BJ (cell line): ENCODE data around the gene CA10. TPM values are rescaled to one million over a fixed set of nuclear protein-coding genes. Genes with fewer than 3 reads are reported as not detected.

Experiments used
- CTCF ChIA-PET: fragments of 350-600 bp; formaldehyde crosslinking; extraction: SDS; loops from one replicate; lab custom pipeline; 2021; ENCODE audit warnings: antibody characterized with exemption, inconsistent platforms; lab: Yijun Ruan, JAX
- POLR2A ChIA-PET: fragments of 300-600 bp; sonication (Branson Sonifier 250); formaldehyde crosslinking; extraction: SDS; loops from one replicate; lab custom pipeline; 2021; ENCODE audit warnings: antibody characterized with exemption; lab: Charles Lee
- DNase-seq: peaks from one replicate; pipeline ENCODE4 v3.0.0-alpha.2; 2011; ENCODE audit warnings: low read depth
- H3K27me3 ChIP-seq: 2 replicates; pipeline ENCODE4 v1.6.0; 2011; ENCODE audit warnings: low read length; ENCODE audit not compliant: control insufficient read depth, insufficient read depth
- H3K36me3 ChIP-seq: 2 replicates; pipeline ENCODE4 v1.5.1; 2011; ENCODE audit warnings: low read length; ENCODE audit not compliant: control insufficient read depth, insufficient read depth
- H3K4me3 ChIP-seq: 2 replicates; pipeline ENCODE4 v1.5.1; 2011; ENCODE audit warnings: low read depth, mild to moderate bottlenecking, control low read depth, low read length
- polyA plus RNA-seq: library from polyadenylated mRNA; depleted of rRNA; stranded (reverse); fragments of >200 nt; gene quantifications from 2 replicates; pipeline ENCODE4 v1.2.3, GENCODE V29; 2011
- TF ChIP-seq, protein P1 (sequence below): IDR thresholded peaks from 2 replicates; pipeline ENCODE4 v1.5.1; 2011; ENCODE audit warnings: low read depth, mild to moderate bottlenecking, control low read depth, inconsistent platforms, low read length, moderate library complexity; ENCODE audit not compliant: insufficient read depth

Gene CA10
- polyA plus RNA-seq, 1 experiment = not detected

DNA sequence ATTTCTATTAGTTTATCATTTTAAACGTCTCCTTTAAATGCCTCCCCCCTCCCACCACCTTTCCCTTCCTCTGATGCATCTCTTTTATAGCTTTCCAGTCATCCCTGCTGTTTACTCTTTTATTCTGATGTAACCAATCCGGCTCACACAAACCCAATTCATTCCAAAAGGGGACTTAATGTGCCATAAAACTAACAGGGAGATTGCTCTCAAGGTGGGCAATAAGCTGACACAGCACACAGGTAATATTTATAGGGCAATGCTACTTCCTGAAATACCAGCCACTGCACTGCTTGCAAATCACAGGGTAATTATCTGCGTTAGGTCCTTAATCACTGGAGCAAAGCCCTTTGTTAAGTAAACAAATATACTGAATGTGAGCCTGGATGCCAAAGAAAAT, 23.3 kb upstream of the CA10 start:
- Histone ChIP-seq H3K36me3 (no peaks in the 10 kb centered on the region), H3K27me3 (no peaks in the 10 kb centered on the region), H3K4me3 (no peak overlapping the region)
- ChIA-PET CTCF (no interaction called here), POLR2A (no interaction called here)
- DNase-seq = no peak
- TF ChIP-seq, protein P1, sequence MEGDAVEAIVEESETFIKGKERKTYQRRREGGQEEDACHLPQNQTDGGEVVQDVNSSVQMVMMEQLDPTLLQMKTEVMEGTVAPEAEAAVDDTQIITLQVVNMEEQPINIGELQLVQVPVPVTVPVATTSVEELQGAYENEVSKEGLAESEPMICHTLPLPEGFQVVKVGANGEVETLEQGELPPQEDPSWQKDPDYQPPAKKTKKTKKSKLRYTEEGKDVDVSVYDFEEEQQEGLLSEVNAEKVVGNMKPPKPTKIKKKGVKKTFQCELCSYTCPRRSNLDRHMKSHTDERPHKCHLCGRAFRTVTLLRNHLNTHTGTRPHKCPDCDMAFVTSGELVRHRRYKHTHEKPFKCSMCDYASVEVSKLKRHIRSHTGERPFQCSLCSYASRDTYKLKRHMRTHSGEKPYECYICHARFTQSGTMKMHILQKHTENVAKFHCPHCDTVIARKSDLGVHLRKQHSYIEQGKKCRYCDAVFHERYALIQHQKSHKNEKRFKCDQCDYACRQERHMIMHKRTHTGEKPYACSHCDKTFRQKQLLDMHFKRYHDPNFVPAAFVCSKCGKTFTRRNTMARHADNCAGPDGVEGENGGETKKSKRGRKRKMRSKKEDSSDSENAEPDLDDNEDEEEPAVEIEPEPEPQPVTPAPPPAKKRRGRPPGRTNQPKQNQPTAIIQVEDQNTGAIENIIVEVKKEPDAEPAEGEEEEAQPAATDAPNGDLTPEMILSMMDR = no peak

DNA sequence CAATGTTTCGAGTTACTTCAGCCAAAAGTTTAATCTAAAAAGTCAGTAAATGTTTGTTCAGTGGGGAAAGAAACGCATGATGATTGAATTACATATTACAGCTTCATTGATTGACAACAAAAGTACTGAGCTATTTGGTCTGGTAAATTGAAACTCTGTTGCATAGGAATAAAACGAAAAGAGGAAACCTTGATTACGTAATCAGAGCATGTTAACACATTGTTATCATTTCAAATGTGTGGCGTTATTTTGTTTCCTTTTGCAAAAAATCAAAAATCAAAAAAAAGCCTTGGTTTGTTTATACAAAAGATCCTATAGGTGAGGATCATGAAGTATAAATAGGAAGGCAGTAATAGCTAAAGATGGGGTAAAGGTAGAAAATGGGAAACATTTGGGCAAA, 19.5 kb upstream of the CA10 start:
- Histone ChIP-seq H3K4me3 (no peak overlapping the region), H3K27me3 (no peaks in the 10 kb centered on the region), H3K36me3 (no peaks in the 10 kb centered on the region)
- TF ChIP-seq, protein P1 = no peak
- ChIA-PET CTCF (no interaction called here), POLR2A (no interaction called here)
- no peak for DNase-seq

DNA sequence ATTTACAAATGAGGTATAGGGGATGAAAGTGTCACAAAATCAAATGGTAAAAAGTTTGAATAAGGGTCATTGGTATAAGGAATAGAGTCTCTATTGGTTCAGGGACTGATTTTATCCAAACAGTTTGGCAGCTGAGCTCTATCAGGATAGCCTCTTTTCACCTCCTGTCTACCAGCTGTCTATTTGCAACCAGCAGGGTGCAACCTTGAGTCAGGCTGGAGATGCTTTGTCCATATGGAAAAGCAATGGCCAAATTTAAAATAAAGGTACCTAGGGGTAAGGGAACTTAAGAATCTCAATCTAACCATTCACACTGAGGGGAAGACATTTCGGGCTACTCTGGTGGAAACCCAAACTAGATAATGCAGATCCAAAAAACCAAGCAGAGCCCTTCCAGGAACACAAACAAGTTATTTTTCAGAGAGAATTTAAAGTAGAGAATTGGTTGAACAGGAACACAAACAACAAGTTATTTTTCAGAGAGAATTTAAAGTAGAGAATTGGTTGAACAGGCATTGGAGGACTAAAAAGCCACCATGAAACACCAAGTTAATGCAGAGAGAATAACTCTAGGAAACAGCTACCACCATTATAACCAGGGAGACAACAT, 12.6 kb upstream of the CA10 start:
- no peak for DNase-seq
- Histone ChIP-seq H3K36me3 (no peaks in the 10 kb centered on the region), H3K27me3 (no peaks in the 10 kb centered on the region), H3K4me3 (no peak overlapping the region)
- POLR2A ChIA-PET = no interaction called here
- TF ChIP-seq, protein P1 = peak; percentile 23; the same call in 1 of the 2 replicates
- CTCF ChIA-PET = no interaction called here

DNA sequence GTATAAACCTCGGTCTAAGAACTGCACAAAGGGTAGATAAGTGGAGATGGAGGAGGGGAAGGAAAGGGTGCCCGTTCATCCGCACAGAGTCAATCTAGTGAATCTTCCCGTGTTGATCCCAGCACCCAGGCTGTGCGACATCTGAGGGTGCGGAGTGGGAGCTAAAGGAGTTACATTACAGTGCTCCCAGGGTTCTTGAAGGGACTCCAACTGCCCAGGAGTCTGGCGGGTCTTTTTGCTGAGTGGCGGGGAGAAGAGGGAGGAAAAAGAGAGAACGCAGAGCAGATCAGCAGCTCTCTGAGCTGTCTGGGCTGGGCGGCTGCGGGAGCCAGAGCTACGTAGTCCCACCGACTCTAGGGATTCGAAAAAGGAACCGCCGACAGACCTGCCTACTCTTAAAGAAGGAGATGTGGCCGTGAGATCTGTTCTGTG, 1.6 kb upstream of the CA10 start:
- POLR2A ChIA-PET = no interaction called here
- no peak for DNase-seq
- peaks cover 3% of the 10 kb centered on the region; the same call in 1 of the 2 replicates for H3K27me3 ChIP-seq
- no peak overlapping the region for H3K4me3 ChIP-seq
- H3K36me3 ChIP-seq = no peaks in the 10 kb centered on the region
- TF ChIP-seq, protein P1 = no peak
- CTCF ChIA-PET = no interaction called here

DNA sequence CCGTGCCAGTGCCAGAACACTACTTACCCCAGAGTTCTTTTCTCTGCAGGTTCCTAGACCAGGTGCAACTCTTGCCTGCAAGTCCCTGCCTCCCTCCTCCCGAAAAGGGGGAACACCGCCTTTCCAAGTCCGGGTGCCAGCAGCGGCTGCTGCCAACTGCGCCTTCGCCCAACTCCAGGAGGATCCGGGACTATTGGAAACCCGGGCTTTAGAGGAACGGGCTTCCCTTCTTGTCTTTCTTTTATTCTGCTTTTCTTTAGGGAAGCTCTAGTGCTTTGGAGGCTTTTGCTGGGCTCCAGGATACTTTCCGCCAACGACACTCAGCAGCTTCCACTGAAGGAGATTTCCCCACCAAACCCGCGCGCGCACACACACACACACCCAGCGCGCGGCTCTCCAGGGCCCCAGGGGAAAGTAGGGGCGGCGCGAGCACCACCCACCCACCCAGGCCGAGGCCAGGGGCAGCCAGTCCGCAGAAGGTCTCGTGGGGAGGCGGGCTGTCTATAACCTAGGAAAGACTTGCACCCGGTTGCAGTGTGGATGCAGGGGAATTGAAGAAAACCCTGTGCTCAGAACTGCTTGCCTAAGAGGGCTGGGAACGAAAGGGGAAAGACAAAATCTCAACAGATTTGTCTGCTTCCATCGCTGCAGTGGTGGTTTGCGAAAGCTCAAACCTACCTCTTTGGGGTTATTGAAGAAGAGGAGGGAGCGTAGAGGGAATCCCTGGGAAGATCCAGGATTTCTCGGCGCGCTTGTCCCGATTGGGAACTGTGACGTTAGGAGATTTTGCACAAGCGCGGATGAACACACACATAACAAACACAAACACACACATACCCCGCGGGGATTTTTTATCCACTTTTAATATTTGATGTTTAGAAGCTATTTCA, 977 bp upstream of the CA10 start:
- POLR2A ChIA-PET = no interaction called here
- peaks cover 3% of the 10 kb centered on the region; the same call in 1 of the 2 replicates for H3K27me3 ChIP-seq
- DNase-seq = no peak
- TF ChIP-seq, protein P1 = no peak
- H3K36me3 ChIP-seq = no peaks in the 10 kb centered on the region
- H3K4me3 ChIP-seq = no peak overlapping the region
- CTCF ChIA-PET = no interaction called here
